HG03460 (cell line): ENCODE results near the gene SH2D3C.

Experiments used
- ATAC-seq: cut with Tn5 transposase; IDR thresholded peaks from one replicate; pipeline ENCODE4 v1.9.1; 2021; ENCODE audit not compliant: unreplicated experiment

SH2D3C gene, protein sequence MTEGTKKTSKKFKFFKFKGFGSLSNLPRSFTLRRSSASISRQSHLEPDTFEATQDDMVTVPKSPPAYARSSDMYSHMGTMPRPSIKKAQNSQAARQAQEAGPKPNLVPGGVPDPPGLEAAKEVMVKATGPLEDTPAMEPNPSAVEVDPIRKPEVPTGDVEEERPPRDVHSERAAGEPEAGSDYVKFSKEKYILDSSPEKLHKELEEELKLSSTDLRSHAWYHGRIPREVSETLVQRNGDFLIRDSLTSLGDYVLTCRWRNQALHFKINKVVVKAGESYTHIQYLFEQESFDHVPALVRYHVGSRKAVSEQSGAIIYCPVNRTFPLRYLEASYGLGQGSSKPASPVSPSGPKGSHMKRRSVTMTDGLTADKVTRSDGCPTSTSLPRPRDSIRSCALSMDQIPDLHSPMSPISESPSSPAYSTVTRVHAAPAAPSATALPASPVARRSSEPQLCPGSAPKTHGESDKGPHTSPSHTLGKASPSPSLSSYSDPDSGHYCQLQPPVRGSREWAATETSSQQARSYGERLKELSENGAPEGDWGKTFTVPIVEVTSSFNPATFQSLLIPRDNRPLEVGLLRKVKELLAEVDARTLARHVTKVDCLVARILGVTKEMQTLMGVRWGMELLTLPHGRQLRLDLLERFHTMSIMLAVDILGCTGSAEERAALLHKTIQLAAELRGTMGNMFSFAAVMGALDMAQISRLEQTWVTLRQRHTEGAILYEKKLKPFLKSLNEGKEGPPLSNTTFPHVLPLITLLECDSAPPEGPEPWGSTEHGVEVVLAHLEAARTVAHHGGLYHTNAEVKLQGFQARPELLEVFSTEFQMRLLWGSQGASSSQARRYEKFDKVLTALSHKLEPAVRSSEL

DNA sequence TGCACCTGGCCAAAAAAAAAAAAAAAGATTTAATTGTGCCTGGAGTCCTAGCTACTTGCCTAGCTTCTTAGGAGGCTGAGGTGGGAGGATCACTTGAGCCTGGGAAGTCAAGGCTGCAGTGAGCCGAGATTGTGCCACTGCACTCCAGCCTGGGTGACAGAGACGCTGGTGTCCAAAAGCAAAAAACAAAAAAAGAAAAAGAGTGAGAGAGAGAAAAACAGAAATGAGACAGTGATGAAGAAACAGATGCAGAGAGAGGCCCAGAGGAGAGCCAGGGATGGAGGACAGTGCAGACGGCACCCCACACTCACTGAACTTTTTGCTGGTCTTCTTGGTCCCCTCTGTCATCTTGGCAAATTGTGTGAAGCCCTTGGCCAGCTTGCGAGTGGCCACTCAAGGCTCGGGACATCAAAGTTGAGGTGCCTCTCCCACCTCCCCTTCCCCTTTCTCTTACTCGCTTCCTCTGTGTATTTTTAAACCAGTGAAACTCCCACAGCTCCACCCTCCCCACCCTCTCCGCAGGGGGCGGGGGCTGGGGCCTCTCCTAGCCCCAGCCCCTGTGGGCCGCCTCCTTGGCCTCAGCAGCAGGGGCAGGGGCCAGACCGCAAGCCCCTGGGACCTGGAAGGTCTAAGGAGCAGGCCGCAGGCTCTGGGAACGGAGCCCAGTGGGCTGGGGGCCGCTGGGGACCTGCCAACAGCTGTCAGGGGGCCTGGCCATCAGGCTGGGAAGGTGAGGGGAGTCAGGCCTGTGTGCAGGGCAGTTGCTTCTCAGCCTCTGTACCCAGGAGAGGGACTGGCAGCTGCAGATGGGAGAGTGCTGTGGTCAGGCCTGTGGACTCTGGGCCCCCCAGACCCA is at the start of gene SH2D3C:
Gene SH2D3C (minus strand): TSS at position 387 of the 856 bp plus-strand sequence. CDS start 39 bp downstream, at position 348.
- ATAC-seq, result peak; percentile 1

DNA sequence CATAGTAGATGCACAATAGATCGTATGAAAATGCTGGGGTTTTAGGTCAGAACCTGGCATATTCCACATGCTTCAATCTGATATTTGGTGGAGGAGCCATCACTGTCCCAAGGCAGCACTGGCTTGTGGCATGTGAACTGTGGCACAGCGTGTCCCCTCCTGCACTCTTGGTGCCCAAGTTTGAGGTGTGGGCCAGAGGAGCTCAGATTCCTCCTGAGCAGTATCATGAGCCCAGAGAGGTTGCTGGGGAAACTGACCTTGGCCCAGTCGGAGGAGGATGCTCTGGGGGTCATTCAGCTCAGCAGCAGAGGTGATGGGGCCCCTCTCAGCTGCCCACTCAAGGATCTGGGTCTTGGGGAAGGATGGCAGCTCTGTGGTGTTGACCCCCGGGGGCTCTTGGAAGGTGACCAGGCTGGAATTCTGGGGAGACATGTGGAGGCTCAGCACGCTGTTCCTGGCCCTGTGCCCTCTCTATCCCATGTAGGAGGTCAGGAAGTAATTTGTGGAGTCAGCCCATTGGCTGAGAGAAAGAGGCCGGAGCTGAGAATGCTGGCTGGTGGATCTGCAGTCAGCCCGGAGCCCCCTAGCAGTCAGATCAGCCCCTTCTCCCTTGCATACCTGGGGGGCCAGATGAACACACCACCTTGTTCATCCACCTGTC is 47.9 kb upstream of the SH2D3C start:
- no peak for ATAC-seq

DNA sequence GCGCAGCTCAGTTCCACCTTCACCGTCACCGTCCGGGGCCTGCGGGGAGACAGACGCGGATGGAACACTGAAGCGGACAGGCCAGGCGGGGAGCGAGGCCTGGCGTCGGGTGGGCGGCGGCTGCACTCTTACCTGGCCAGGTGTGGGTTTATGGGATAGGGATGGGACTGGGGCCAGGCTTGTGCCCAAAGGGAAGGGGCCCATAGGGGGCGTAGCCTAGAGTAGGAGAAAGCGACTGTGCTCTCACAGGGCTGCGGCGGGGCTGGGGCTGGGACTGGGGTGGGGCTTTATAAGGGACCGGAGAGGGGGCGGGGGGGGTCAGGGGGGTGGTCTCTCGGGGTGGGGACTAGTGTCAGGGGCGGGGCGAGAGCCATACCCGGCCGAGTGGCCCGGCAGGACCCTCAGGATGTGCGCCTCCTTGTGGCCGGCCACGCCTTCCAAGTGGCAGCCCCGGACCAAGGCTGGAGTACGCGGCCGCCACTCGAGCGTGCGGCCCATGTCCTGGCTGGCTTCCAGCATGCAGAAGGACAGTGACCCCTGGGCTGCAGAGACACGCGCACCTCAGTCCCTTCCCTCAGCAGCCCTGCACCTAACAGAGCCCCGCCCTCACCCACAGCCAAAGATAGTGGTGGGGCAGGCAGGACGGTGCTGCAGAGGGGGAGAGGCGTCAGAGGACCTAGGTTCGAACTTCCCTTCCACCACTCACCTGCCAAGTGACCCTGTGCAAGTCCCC is 47.0 kb upstream of the SH2D3C start:
- ATAC-seq, result no peak

DNA sequence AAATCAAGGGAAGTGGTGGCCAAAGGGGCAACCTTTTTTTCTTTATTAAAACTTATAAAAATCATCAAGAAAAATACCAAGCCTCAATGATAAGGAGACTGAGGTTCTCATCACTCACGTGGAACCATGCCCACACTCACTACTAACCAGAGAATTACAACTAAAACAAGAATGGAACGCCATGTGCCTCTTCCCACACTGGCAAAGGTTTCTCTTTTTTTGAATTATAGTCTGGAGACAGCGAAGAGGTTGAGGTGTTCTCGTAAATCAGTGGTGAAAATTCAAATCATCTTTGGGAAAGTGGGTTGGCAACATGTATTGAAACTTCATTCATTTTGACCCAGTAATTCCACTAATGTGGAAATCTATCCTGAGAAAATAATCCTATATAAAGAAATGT is 43.6 kb upstream of the SH2D3C start:
- no peak for ATAC-seq

DNA sequence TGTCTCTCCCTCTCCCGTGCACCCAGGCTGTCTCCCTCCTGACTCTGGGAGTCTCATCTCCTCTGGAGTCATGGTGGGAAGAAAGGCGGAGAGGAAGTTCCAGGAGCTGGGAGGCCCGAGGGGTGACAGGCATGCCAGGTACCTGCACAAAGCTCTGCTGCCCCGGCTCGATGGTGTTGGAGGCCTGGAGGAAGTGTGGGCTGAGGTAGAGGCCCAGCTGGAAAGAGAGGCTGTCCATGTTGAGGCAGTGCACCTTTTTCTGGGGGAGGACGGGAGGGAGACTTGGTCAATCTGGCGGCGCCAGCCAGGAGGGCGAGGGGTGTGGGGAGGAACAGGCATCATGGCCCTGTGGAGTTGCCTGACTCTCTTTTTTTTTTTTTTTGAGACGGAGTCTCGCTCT is 40.1 kb upstream of the SH2D3C start:
- ATAC-seq, result no peak

DNA sequence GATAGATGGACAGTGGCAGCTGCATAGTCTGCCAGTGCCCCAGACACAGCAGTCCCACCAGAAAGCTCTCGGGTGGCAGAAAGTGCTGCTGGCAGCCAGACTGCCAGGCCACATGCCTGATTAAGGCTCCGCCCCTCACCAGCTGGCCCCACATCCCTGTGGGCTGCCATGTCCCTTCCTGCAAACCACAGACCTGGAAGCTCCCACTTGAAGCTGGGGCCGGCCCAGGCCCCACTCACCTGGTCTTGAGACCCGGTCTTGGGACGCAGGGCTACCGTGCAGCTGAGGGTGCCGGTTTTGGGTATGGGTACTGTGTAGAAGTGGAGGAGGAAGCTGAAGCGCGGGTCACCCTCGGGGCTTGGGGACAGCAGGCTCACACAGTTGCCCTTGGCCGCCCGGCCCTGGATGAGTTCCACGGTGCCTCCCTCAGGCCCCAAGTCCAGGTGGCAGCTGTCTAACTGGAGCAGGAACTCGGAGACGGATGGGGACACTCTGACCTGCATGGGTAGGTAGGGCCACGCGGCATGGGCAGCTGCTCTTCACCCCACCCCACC is 39.5 kb upstream of the SH2D3C start:
- ATAC-seq, result no peak

DNA sequence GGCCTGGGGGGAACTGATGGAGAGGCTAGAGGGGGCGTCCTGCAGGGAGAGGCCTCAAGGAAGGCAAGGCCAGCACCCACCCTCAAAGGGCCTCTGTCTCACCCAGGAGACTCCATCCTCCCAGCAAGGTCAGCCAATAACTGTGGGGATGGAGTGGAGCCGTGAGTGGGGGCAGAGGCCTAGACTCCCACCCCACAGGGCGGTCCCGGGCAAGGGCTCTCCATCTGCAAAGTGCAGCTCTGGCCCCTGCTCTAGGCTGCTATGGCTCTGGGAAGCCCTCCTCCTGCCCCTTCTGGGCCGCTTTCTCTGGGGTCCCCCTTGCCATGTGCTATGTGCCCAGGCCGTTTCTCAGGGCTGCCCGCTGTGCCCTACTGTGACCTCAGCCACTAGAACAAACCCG is 38.3 kb upstream of the SH2D3C start:
- no peak for ATAC-seq

DNA sequence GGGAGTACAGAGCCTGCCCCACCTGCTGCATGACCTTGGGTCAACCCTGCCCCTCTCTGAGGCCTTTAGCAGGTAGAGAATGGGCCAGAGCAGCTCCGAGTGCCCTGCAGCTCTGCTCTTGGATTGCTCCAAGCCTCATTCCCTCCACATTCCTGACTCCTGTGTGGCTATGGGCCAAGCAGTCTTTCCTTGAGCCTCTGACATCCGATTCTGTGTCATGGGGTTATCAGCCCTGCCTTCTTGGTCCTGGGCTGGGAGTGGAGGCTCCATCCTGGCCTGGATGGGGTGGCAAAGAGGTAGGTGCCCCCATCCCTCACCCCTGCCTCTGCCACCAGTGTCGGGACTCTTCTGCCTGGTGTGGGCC is 37.9 kb upstream of the SH2D3C start:
- no peak for ATAC-seq

DNA sequence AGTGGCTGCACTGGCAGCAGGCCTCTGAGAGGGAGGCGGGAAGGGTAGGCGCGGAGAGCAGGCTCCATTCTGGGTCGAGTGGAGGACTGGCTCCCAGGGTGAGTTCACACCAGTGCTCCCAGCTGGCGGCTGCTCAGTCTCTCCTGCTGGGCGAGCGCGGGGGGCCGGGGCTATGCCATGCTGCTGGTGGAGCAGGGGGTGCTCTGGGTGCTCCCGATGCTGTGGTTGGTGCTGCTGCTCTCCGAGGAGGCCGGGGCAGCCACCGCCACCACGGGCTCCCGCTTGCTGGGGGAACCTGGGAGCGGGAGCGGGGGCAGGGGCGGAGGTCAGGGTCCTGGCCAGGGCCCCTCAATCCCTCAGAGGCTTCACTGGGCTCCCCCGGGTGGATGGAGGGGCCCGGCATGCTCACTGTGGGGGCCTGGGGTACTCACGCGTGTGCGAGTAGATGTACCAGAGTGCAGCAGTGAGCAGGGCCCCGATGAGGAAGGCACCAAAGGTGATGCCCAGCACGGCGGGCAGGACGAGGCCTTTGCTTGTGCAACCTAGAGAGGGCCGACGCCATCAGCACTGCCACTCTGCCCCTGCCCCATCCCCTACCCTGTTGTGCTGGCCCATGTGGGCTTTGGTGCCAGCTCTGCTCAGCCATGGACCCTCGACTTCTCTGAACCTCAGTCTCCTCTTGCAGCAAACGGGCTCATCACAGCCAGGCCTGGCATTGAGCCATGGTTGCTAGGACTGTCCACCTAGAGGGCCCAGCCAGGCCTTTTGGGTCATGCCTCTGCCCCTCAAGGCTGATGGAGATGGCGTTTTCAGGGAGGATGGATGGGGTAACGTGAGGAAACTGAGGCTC is 37.3 kb upstream of the SH2D3C start:
- no peak for ATAC-seq

DNA sequence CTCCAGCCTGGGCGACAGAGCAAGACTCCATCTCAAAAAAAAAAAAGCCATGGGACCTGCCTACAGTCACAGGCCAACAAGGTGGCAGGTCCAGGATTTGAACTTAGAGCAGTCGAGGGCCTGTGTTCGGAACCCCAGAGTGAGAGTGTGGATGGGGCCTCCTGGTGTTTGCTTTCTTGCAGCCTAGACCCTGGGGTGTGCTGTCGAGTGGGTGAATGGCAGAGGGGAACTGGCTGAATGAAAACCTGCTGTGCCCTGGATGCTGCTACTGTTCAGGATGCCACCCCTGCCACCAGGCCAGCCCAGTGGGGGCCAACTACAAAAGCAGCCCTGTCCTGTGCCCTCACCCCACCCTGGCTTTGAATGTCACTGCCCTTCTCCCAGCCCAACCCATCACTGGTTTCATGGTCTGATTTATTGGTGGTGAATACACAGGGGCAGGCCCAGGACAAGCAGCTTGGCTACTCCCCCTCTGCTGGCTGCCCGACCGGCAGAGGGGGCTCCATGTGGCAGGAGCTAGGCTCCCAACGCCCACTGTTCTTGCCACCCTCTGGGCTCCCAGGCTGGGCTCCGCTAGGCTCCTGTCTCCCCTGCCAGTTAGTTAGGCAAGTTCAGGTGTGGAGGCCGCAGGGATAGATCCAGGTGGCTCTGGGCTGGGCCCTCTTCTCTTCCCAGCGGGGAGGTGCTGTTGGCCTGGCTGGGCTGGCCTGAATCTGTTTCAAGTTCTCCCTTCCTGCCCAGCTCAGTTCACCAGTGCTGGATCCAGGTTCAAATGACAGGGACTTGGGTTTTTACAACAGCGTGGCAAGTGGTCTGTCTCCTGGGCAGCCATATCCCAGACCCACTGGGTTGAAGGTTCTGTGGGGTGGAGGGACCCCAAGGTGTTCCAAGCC is 36.4 kb upstream of the SH2D3C start:
- no peak for ATAC-seq

DNA sequence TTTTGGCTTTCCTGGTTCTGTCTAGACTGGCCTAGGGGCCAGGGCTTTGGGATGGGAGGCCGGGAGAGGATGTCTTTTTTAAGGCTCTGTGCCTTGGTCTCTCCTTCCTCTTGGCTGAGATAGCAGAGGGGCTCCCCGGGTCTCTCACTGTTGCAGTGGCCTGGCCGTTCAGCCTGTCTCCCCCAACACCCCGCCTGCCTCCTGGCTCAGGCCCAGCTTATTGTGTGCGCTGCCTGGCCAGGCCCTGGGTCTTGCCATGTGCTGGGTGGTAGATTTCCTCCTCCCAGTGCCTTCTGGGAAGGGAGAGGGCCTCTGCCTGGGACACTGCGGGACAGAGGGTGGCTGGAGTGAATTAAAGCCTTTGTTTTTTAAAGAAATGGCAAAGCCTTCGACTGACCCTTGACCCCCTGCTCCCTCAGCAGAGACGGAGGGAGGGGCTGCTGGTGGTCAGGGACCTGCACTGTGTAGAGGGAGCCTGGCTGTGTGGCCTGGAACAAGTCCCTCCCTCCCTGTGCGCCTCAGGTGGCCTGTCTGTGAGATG is 35.3 kb upstream of the SH2D3C start:
- no peak for ATAC-seq

DNA sequence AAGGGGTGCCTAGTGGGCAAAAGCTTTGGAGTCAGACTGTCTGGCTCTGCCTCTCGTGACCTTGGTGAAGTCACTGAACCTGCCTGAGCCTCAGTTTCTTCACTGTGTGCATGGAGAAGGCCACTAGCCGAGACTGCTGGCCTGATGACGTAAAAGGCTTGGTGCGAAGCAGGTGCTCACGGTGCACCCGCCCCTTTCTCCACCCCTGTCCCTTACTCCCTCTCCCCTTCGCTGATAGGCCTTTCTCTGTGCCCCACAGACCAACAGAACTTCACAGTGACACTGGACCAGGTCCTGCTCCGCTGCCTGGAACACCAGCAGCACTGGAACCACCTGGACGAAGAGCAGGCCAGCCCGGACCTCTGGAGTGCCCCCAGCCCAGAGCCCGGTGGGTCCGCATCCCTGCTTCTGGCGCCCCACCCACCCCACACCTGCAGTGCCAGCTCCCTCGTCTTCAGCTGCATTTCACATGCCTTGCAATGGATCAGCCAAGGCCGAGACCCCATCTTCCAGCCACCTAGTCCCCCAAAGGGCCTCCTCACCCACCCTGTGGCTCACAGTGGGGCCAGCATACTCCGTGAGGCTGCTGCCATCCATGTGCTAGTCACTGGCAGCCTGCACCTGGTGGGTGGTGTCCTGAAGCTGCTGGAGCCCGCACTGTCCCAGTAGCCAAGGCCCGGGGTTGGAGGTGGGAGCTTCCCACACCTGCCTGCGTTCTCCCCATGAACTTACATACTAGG is 34.6 kb upstream of the SH2D3C start:
- ATAC-seq, result no peak

DNA sequence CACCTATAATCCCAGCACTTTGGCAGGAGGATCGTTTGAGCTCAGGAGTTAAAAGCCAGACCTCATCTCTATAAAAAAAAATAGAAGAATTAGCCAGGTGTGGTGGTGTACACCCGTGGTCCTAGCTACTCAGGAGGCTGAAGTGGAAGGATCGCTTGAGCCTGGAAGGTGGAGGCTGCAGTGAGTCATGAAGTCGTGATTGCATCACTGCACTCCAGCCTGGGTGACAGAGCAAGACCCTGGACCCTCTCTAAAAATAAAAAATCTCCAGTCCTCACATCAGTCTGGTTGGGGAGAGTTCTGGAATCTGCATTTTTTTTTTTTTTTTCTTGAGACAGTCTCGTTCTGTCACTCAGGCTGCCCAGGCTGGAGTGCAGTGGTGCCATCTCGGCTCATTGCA is 33.5 kb upstream of the SH2D3C start:
- no peak for ATAC-seq

DNA sequence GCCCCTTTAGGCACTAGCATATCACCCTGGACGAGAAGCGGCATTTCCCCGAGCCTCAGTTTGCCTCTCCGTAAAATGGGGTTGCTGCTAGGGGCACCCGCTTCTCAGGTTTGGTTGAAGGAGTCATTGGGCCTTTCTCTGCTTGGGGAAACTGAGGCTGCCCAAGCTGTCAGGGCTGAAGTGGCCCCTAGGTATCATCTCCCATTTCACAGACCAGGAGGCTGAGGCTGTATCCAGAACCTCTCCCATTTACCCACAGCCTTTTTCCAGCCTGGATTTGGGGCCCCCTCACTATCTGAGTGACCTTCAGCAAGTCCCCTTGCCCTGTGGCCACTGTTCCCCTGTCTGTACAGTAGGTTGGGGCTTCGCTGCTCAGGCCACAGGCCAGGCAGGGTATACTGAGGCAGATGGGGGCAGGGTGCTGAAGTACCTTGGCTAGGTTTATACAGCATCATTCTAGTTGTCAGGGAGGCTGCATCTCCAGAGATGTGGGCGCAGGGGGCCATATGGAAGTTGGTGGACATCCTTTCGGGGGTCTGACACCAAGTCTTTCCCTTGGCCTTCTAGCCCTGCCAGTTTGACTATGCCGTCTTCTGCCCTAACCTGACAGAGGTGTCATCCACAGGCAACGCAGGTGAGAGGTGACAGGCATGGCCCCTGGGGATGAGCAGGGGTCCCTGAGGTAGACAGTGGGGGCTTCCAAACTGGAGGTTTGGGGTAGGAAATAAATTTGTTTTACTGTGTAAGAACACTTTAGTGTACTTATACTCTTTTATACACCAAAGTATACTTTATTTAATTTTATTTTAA is 32.1 kb upstream of the SH2D3C start:
- no peak for ATAC-seq

DNA sequence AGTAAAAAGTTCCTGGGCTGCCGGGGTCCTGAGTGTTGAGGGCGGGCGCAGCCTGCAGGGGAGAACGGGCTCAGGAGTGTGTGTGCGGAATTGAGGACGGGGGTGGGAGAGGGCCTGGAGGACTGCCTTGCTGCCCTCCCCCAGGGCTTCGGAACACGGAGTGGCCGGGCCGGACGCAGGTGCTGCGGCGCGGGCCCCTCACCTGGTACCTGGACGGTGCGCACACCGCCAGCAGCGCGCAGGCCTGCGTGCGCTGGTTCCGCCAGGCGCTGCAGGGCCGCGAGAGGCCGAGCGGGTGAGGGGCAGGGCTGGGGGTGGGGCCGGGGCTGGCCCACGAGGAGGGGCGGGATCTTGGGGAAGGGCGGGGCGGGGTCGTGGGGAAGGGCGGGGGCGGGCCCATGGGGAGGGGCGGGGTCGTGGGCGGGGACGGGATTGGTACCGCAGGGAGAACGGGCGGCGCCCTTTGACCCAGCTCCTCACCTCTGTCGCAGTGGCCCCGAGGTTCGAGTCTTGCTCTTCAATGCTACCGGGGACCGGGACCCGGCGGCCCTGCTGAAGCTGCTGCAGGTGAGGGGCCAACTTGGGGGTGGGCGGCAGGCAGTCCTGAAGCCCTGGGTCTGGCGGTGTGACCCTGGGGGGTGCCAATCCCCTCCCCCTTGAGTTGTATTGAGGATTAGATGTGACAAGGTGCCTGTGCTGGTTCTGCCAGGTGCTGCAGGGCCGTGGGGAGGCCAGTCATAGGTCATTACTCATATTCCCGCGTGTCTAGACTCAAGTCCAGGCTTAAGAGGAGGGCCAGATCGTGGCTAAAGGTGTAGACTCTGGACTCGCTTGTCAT is 31.3 kb upstream of the SH2D3C start:
- no peak for ATAC-seq
